Measurements from ENCODE around the gene SOX5. TPM values are rescaled to one million over a fixed set of nuclear protein-coding genes. Genes with fewer than 3 reads are reported as not detected.

SOX5 gene
- total and polyA plus RNA-seq, 11 donors = 0.49 to 4.9 (median 2.5) TPM

- no peaks in the 10 kb centered on the region for H3K9me3 ChIP-seq
- H3K4me1 ChIP-seq = peaks cover 0 to 4% (median 0%) of the 10 kb centered on the region in 12 donors
- ATAC-seq (no peak), DNase-seq (no peak)
- H3K27ac ChIP-seq = no peak overlapping the region
- no peak for TF ChIP-seq POLR2A (IDR thresholded peaks at IDR 0.05)
- no peak for TF ChIP-seq CTCF (IDR thresholded peaks at IDR 0.05)
- H3K27me3 ChIP-seq = no peaks in the 10 kb centered on the region
- no peak overlapping the region for H3K4me3 ChIP-seq
- intact Hi-C loops (cut with DNase I) = no loop called here
- WGBS, 4 donors = 77 to 82% (median 80%) methylated on average over 6 of the region's 6 CpGs
- H3K36me3 ChIP-seq = no peaks in the 10 kb centered on the region
Observed at GRCh38 chr12:23669691-23670090, 279.8 kb downstream of the SOX5 start.

GRCh38 chr12:23666866-23667265 lies 282.6 kb downstream of the SOX5 start:
- TF ChIP-seq POLR2A (IDR thresholded peaks at IDR 0.05) (no peak), CTCF (IDR thresholded peaks at IDR 0.05) (no peak)
- no peak overlapping the region for H3K27ac ChIP-seq
- H3K4me1 ChIP-seq = no peaks in the 10 kb centered on the region
- DNase-seq (no peak), ATAC-seq (no peak)
- H3K36me3 ChIP-seq = no peaks in the 10 kb centered on the region
- H3K4me3 ChIP-seq = no peak overlapping the region
- intact Hi-C loops (cut with DNase I) = no loop called here
- no peaks in the 10 kb centered on the region for H3K9me3 ChIP-seq
- 61 to 75% (median 71%) methylated on average over 5 of the region's 5 CpGs for WGBS, 4 donors
- no peaks in the 10 kb centered on the region for H3K27me3 ChIP-seq

GRCh38 chr12:23662966-23663365 lies 286.5 kb downstream of the SOX5 start:
- 36 to 75% (median 65%) methylated on average over 3 of the region's 3 CpGs for WGBS, 4 donors
- TF ChIP-seq POLR2A (IDR thresholded peaks at IDR 0.05) (no peak), CTCF (IDR thresholded peaks at IDR 0.05) (no peak)
- no peaks in the 10 kb centered on the region for H3K4me1 ChIP-seq
- DNase-seq (no peak), ATAC-seq (no peak)
- H3K4me3 ChIP-seq = no peak overlapping the region
- no peak overlapping the region for H3K27ac ChIP-seq
- no peaks in the 10 kb centered on the region for H3K36me3 ChIP-seq
- H3K27me3 ChIP-seq = no peaks in the 10 kb centered on the region
- intact Hi-C loops (cut with DNase I) = no loop called here
- H3K9me3 ChIP-seq = no peaks in the 10 kb centered on the region

GRCh38 chr12:23659131-23659530 lies 290.3 kb downstream of the SOX5 start:
- Histone ChIP-seq H3K36me3 (no peaks in the 10 kb centered on the region), H3K9me3 (no peaks in the 10 kb centered on the region), H3K4me3 (no peak overlapping the region), H3K27ac (no peak overlapping the region), H3K27me3 (no peaks in the 10 kb centered on the region), H3K4me1 (no peaks in the 10 kb centered on the region)
- 86 to 93% (median 92%) methylated on average over 6 of the region's 6 CpGs for WGBS, 4 donors
- intact Hi-C loops (cut with DNase I) = no loop called here
- TF ChIP-seq POLR2A (IDR thresholded peaks at IDR 0.05) (no peak), CTCF (IDR thresholded peaks at IDR 0.05) (no peak)
- ATAC-seq (no peak), DNase-seq (no peak)

Data from heart left ventricle (tissue), 16 donors.